AG04450 (cell line): Measurements from ENCODE around the gene PELI2. TPM values are rescaled to one million over a fixed set of nuclear protein-coding genes. Genes with fewer than 3 reads are reported as not detected.

ENCODE experiments used
- CTCF ChIA-PET: fragments of 300-600, 350-600 bp; formaldehyde crosslinking; extraction: SDS; loops from one replicate; lab custom pipeline; 2022; ENCODE audit warnings: antibody characterized with exemption, inconsistent platforms; lab: Charles Lee
- POLR2A ChIA-PET: fragments of 350-600 bp; formaldehyde crosslinking; extraction: SDS; loops from one replicate; lab custom pipeline; 2021; ENCODE audit warnings: antibody characterized with exemption, inconsistent platforms; lab: Yijun Ruan, JAX
- DNase-seq: peaks from one replicate; pipeline ENCODE4 v3.0.0-alpha.2; 2011; ENCODE audit warnings: low read depth, low spot score
- H3K27ac ChIP-seq: one replicate; pipeline ENCODE4 v1.5.1; 2012; ENCODE audit warnings: low read depth, low read length, control low read depth
- H3K27me3 ChIP-seq: one replicate; pipeline ENCODE4 v1.6.0; 2012; ENCODE audit warnings: low read length; ENCODE audit not compliant: control insufficient read depth, insufficient read depth
- H3K4me3 ChIP-seq: 2 replicates; pipeline ENCODE4 v1.5.1; 2011; ENCODE audit warnings: mild to moderate bottlenecking, low read depth, low read length, control low read depth
- H3K9me3 ChIP-seq: 2 replicates; pipeline ENCODE4 v1.5.1; 2012; ENCODE audit warnings: low read length; ENCODE audit not compliant: control insufficient read depth, insufficient read depth
- polyA plus RNA-seq: library from polyadenylated mRNA; depleted of rRNA; stranded (reverse); fragments of >200 nt; gene quantifications from 2 replicates; pipeline ENCODE4 v1.2.3, GENCODE V29; 2011
- TF ChIP-seq, protein P1 (sequence below): IDR thresholded peaks from 2 replicates; pipeline ENCODE4 v1.5.1; 2011; ENCODE audit warnings: low read depth, low read length, control low read depth, inconsistent platforms

The PELI2 gene
- polyA plus RNA-seq, 1 experiment: 25.7 TPM

DNA sequence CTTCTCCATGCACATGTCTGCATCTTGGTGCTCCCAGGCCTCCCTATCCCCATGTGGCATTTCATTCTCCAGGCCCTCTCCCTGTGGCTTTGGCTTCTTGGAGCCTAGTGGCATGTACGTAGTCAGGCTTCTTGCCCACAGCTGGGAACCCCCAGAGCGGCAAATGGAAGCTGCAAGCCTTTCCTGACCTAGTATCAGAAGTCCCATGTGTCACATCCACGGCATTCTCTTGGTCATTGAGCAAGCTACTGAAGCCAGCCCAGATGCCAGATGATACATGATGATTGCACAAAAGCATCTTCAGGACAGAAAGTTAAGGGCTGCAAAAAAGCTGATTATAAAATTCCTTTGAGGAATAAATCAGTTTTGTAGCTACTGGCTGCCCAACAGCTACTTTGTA is 154.9 kb downstream of the PELI2 start:
- DNase-seq: no peak
- H3K27me3 ChIP-seq: no peaks in the 10 kb centered on the region
- POLR2A ChIA-PET: no interaction called here
- H3K27ac ChIP-seq: no peak overlapping the region
- CTCF ChIA-PET: no interaction called here
- H3K9me3 ChIP-seq: no peaks in the 10 kb centered on the region
- TF ChIP-seq, protein P1, sequence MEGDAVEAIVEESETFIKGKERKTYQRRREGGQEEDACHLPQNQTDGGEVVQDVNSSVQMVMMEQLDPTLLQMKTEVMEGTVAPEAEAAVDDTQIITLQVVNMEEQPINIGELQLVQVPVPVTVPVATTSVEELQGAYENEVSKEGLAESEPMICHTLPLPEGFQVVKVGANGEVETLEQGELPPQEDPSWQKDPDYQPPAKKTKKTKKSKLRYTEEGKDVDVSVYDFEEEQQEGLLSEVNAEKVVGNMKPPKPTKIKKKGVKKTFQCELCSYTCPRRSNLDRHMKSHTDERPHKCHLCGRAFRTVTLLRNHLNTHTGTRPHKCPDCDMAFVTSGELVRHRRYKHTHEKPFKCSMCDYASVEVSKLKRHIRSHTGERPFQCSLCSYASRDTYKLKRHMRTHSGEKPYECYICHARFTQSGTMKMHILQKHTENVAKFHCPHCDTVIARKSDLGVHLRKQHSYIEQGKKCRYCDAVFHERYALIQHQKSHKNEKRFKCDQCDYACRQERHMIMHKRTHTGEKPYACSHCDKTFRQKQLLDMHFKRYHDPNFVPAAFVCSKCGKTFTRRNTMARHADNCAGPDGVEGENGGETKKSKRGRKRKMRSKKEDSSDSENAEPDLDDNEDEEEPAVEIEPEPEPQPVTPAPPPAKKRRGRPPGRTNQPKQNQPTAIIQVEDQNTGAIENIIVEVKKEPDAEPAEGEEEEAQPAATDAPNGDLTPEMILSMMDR: no peak
- no peak overlapping the region for H3K4me3 ChIP-seq

- DNase-seq: no peak
- ChIA-PET POLR2A (no interaction called here), CTCF (interaction anchor here (2.0 kb wide), 1 partner anchor 66 kb away, joined by 7 read pairs; no protein-coding TSS in a partner anchor)
- no peaks in the 10 kb centered on the region for H3K9me3 ChIP-seq
- H3K4me3 ChIP-seq: no peak overlapping the region
- no peak overlapping the region for H3K27ac ChIP-seq
- TF ChIP-seq, protein P1: no peak
- no peaks in the 10 kb centered on the region for H3K27me3 ChIP-seq
These were observed 155.7 kb downstream of the PELI2 start for GRCh38 chr14:56273951-56274350.

GRCh38 chr14:56274556-56274955 is 156.3 kb downstream of the PELI2 start:
- ChIA-PET POLR2A (no interaction called here), CTCF (interaction anchor here (2.0 kb wide), 1 partner anchor 66 kb away, joined by 7 read pairs; no protein-coding TSS in a partner anchor)
- TF ChIP-seq, protein P1: no peak
- Histone ChIP-seq H3K4me3 (no peak overlapping the region), H3K27me3 (no peaks in the 10 kb centered on the region), H3K27ac (no peak overlapping the region), H3K9me3 (no peaks in the 10 kb centered on the region)
- DNase-seq: no peak

GRCh38 chr14:56276108-56276507 is 157.9 kb downstream of the PELI2 start:
- Histone ChIP-seq H3K27ac (no peak overlapping the region), H3K4me3 (no peak overlapping the region), H3K9me3 (no peaks in the 10 kb centered on the region), H3K27me3 (no peaks in the 10 kb centered on the region)
- TF ChIP-seq, protein P1: no peak
- CTCF ChIA-PET: no interaction called here
- POLR2A ChIA-PET: no interaction called here
- no peak for DNase-seq

DNA sequence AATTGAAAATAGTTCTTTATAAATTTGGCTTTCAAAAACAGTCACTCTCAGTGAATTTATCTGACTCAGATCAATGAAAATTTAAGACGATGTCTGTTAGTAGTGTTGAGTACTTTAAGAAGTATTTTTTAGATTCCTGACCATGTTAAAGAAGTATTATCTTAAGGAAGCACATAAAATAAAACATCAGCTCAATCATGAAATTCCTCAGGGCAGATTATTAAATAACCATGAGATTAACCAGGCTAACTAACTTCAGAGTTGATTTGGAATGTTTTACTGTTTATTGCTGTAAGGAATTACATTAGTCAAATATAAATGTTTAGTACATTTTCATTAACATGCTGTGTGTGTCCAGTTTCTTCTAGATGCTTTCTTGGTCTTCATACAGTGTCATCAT is 160.2 kb downstream of the PELI2 start:
- no peaks in the 10 kb centered on the region for H3K9me3 ChIP-seq
- ChIA-PET CTCF (interaction anchor here (1.2 kb wide), 1 partner anchor 62 kb away, joined by 6 read pairs; no protein-coding TSS in a partner anchor), POLR2A (no interaction called here)
- TF ChIP-seq, protein P1: no peak
- no peaks in the 10 kb centered on the region for H3K27me3 ChIP-seq
- H3K4me3 ChIP-seq: no peak overlapping the region
- no peak overlapping the region for H3K27ac ChIP-seq
- no peak for DNase-seq
